AG08395 (cell line): ENCODE data around the gene SORCS1.

ENCODE experiments used
- DNase-seq: peaks from one replicate; pipeline ENCODE4 v3.0.0; 2012; ENCODE audit warnings: mixed read lengths, low spot score

The SORCS1 gene

GRCh38 chr10:106815427-106816043 is 349.0 kb downstream of the SORCS1 start:
- no peak for DNase-seq

GRCh38 chr10:106804992-106805582 is 359.4 kb downstream of the SORCS1 start:
- no peak for DNase-seq

GRCh38 chr10:106802949-106803348 is 361.6 kb downstream of the SORCS1 start:
- no peak for DNase-seq

- DNase-seq = no peak
These were observed 364.7 kb downstream of the SORCS1 start for GRCh38 chr10:106799776-106800175.

GRCh38 chr10:106795619-106796018 is 368.9 kb downstream of the SORCS1 start:
- DNase-seq = no peak

- no peak for DNase-seq
These were observed 370.9 kb downstream of the SORCS1 start for GRCh38 chr10:106793617-106794016.

- DNase-seq = no peak
These were observed 374.9 kb downstream of the SORCS1 start for GRCh38 chr10:106789623-106790022.

- DNase-seq = no peak
These were observed 375.5 kb downstream of the SORCS1 start for GRCh38 chr10:106788982-106789381.

- no peak for DNase-seq
These were observed 379.0 kb downstream of the SORCS1 start for GRCh38 chr10:106785528-106785927.

- DNase-seq = no peak
These were observed 383.9 kb downstream of the SORCS1 start for GRCh38 chr10:106780632-106781031.

- no peak for DNase-seq
These were observed 386.7 kb downstream of the SORCS1 start for GRCh38 chr10:106777841-106778240.

GRCh38 chr10:106775127-106775526 is 389.4 kb downstream of the SORCS1 start:
- DNase-seq = no peak

- no peak for DNase-seq
These were observed 391.5 kb downstream of the SORCS1 start for GRCh38 chr10:106772957-106773356.

- DNase-seq = no peak
These were observed 393.4 kb downstream of the SORCS1 start for GRCh38 chr10:106771154-106771553.

- no peak for DNase-seq
These were observed 396.3 kb downstream of the SORCS1 start for GRCh38 chr10:106768204-106768603.

- DNase-seq = no peak
These were observed 398.6 kb downstream of the SORCS1 start for GRCh38 chr10:106765928-106766327.

GRCh38 chr10:106765241-106765754 is 399.2 kb downstream of the SORCS1 start:
- DNase-seq = no peak

- DNase-seq = no peak
These were observed 400.1 kb downstream of the SORCS1 start for GRCh38 chr10:106764360-106764759.

GRCh38 chr10:106761906-106762305 is 402.6 kb downstream of the SORCS1 start:
- no peak for DNase-seq

- no peak for DNase-seq
These were observed 407.0 kb downstream of the SORCS1 start for GRCh38 chr10:106757521-106757920.

GRCh38 chr10:106751091-106751490 is 413.4 kb downstream of the SORCS1 start:
- DNase-seq = no peak

- no peak for DNase-seq
These were observed 417.6 kb downstream of the SORCS1 start for GRCh38 chr10:106746868-106747267.

GRCh38 chr10:106741006-106741530 is 423.4 kb downstream of the SORCS1 start:
- no peak for DNase-seq

GRCh38 chr10:106740071-106740470 is 424.4 kb downstream of the SORCS1 start:
- no peak for DNase-seq
